Activated T-helper 1 cell treated with anti-CD3 and anti-CD28 coated beads, Interleukin-2, amount 50 U/mL, for 16 hours (primary cell): Measurements from ENCODE around the gene DMBX1.

Source experiments
- DNase-seq, 2 donors: peaks; one replicate each; pipeline ENCODE4 v3.0.0-alpha.2; 2020; ENCODE audit warnings: low read depth in 1 of 2, low spot score in 1 of 2

DMBX1 gene

DNA sequence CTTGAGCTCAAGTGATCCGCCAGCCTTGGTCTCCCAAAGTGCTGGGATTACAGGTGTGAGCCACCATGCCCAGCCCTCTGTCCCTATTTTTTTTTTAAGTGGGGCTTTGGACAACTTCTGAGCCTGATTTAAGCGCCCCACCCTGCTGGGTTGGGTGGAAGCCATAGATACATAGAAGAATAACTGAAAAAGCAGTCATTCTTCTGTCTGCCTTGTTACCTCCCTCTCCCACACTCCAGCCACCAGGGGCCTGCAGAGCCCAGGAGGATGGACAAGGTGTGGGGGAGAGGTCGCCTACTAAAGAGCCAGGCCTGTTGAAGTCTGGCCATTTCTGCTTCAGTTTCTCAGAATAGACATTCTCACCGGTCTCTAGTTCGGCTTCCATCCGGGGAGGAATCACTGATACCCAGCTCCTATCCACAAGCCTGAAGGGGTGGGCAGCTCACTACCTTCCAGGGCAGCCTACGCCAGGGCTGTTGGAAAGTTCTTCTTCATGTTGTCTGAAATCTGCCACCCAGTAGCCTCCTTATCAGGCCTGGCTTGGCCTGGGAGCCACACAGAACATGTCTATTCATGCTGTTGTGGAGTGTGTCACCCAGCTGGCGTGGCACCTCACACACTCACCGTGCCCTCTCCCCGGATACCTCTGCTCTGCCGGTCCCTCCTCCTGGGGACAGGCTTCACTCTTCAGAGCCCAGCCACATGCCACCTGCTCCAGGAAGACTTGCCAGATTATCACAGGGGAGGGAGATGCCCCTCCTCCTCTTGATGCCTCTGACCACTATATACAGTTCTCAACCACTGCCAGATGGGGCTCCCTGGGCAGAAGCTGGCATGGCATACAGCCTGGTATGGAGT, 34.1 kb downstream of the DMBX1 start:
- DNase-seq, result no peak

DNA sequence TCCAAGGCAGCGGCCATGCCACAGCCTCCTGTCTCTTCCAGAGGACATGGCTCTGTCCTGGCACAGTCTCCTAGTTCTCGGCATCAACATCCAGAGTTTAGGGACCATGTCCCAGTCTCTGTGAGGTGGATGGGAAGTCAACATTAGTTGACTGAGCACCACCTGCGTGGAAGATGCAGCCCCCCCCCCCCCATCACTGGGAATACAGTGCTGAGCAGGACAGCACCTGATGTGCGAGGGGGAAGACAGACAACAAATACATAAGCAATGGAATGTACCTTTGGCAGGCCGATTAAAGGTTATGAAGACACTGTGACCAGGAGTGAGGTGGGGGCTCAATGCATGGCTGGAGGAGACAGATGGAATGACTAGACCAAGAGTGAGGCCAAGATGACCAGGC, 35.2 kb downstream of the DMBX1 start:
- no peak for DNase-seq

DNA sequence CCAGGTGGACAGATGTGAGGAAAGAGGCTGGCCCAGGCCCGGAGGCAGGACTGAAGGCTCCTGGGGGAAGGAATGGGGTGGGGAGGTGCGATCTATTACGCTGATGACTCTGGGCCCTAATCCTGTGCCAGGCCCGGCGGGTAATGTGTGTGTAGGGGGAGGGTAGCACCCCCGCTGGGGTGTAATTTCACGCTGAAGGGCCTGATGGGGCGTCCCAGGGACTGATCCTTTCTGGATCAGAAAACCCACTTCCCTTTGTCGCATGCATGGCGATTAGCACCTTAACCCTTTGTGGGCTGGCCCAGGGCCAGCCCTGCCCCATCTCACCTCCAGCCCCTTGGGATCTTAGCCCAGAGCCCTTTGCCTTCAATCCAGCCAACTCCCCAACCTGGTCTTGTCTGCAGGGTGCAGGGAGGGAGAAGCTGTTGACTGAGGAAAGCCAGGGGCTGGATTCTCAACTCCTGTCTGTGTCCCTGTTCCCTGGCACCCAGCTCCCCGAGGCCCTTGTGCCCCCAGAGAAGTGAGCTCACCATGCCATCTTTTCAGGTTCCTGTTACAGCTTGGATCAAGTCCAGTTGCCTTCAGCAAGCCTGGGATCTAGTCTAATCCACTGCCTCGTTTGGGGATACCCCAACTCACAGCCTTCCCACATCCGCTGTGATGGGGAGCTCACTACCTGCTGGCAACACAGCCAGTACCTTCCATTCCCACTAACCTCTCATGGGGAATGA, 35.8 kb downstream of the DMBX1 start:
- no peak for DNase-seq

DNA sequence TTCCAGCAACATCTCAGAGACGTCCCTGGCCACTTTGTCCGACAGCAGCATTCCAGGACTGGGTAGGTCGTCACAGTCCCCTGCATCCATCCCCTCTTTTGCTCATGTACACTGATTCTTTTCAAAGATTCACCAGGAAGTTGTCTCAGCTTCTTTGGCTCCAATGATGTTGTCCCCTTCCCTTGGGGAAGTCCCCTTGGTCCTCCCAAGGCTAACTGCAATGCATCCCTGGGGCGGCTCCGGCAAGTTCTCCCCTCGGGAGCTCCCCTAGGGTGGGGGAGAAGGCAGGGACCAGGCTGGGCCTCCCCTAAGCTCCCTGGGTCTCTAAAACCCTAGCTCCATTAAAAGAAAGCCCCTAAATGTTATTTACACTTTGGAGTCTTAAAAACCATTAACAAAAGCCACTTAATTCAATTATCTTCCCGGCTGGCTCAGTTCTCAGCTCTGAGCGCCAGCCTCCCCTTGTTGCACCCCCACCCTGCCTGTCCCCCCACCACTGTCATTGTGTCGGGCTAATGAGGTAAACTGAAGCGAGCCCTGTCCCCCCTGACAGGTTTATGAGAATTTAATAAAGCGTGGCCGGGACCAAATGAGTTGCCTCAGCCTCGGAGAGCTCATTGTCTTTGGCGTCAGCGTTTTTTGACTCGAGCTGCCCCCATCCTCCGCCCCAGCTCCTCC, 36.5 kb downstream of the DMBX1 start:
- DNase-seq, result no peak

DNA sequence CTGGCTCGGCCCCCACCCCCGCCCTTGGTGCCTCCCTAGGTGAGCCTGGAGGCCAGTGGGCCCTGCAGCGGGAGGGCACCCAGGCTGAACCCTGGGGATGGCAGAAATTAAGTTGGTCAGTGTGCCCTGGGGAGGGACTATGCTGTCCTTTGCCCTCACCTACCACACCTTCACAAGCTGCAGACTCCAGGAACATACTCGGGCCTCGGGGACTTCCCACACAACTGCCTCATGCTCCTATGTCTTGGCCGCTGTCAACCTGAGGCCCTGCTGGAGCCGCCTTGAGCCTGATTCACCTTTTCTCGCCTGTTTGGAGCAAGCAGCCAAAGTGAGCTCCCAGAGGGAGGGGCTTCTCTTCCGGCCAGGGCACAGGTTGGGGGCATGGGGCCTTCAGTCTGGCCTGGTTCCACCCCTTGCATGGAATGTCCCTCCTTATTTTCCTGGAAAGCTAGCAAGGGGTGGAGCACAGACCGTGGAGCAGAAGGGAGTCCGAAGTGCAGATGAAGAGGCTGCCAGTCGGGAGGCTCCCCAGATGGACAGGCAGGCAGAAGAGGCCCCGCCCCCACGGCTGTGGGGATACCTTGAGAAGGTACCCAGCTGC, 37.2 kb downstream of the DMBX1 start:
- DNase-seq, result no peak

DNA sequence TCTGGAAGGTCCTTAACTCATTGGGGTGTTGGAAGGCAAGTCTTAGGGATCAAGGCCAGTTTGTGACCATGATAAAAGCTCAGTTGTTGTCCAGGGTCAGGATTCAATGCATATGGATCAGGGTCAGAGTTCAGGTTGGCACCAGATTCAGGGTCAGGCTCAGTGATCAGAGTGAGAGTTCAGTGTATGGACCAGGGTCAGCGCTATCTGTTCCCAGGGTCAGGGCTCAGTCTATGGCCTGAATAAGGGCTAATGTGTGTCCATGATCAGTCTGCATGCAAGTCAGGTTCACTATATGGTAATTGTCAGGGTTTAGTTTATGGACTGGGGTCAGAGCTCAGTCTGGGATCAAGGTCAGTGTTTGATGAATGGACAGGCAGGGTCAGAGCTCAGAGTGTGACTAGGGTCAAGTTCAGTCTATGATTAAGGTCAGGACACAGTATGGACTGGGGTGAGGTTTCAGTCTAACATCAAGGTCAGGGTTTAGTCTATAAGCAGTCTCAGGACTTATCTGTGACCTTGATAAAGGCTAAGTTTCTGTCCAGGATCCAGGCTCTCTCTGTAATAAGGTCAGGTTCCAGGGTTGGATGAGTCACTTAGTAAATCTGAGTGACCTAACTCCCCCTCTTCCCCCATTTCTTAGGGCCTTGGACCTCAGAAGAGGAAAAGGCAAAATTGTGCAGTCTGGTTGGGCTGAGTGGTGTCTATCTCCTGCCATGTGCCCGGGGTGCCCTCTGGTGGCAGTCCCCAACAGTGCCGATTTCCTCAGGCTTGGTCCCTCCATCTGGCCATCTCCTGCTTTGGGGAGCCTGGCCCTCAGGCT, 38.0 kb downstream of the DMBX1 start:
- DNase-seq, result peak; percentile 44 to 50

DNA sequence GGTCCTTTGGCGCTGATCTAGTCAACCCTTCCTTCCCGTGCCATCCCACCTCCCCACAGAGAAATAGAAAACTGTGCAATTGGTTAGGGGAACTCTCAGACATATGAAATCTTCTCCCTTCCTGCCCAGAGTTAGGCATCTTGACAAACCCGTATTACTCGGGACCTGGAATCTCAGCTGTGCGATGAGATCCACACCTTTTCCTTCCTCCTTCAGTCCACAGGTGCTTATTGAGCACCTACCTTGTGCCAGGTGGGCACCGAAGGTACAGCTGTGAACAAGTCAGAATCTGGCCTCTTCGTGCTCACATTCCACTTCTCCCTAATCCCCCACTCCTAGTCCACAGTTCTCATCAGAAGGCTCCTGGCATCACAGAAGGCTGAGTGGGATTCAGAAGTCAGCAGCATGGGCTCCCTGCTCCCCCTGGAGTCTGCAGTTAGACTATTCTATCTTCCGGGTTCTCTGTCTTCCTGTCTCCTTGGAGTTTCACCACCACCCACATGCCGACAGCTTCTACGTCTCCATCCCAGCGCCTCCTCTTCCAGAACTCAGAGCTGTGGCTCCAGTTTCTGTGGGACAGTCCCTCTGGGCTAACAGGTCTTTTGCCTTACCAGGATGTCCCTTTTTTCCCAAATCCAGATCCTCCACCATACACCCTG, 38.8 kb downstream of the DMBX1 start:
- no peak for DNase-seq

DNA sequence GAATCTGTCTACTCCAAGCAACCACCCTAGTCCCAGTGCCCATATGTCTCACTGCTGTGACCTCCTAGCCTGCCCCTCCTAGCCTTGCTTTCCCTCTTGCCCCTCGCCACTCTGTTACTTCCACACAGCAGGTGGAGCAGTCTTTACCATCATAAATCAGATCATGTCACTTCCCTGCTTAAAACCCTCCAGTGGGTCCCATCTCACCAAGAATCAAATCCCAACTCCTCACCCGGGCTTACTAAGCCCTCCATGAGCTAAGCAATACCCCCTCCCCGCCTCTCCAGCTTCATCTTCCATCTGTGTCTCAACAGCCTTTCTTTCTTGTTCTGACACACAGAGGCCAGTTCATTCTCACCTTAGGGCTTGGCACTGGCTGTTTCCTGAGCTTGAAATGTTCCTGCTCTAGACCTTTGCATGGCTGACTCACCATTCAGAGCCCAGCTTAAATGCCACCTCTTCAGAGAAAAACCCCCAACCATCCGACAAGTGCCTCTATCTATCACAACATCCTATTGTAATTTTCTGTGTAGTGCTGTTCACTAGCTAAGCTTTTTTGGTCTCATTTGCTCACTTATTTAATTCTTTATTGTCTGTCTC, 39.5 kb downstream of the DMBX1 start:
- no peak for DNase-seq

DNA sequence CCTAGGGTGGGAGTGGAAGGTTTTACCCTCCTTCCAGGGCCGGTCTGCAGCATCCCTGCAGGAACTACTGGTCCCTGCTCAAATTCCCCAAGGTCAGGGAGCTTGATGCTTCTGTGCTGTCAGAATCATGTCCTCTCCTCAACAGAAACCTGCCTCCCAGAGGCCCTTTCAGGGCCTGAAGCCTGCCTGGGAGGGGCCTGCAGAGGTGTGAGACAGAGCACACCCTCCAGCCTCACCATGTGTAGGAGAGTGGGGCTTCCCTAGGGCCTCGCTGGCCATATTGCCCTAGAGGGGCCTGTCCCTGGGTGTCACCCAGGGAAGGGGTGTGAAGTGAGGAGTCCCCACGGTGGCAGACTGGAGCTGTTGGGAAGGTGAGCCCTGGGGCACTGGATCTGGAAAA, 40.7 kb downstream of the DMBX1 start:
- DNase-seq, result no peak

DNA sequence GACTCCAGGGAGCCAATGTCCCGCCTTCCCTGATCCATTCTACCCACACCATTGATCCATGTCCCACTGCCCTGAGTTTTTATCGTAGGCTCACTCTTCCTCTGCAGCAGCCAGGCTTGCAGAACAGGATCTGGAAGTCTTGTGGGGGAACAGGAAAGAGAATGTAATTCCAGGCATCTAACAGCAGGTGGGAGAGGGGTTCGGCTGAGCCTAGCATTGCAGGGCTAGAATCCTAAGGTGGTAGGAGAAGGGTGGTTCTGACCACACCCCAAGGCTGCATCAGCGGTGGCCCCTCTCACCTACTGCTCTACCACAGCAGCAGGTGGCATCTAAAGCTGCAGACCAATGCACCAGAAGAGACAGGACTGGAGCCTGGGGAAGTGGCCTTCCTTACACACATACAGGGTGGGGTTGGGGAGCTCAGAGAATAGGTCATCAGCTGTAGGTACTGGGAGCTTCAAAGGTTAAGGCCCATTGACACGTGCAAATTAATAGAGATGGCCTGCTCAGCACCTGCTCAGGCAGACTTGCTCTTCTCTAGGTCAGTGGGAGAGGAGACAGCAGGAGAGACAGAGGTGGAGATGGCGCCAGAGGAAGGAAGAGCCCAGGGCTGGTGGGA, 41.3 kb downstream of the DMBX1 start:
- no peak for DNase-seq

DNA sequence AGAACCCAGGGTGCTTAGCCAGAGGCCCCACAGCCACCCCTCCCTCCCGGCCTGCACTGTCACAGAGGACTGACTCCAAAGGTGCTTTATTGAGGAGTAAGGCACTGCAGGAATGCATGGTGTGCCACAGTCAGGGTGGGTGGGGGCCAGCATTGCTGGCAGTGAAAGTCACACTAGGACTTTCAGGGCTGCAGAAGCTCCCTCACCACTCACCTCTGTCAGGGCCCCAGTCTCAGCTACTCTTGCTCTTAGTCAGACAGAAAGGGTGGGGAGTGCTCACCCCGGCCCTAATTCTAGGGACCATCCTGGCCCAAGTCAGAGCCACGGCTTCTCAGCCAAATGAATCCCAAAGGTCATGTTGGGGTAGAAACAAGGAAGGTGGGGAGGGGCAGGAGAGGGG, 42.5 kb downstream of the DMBX1 start:
- no peak for DNase-seq

DNA sequence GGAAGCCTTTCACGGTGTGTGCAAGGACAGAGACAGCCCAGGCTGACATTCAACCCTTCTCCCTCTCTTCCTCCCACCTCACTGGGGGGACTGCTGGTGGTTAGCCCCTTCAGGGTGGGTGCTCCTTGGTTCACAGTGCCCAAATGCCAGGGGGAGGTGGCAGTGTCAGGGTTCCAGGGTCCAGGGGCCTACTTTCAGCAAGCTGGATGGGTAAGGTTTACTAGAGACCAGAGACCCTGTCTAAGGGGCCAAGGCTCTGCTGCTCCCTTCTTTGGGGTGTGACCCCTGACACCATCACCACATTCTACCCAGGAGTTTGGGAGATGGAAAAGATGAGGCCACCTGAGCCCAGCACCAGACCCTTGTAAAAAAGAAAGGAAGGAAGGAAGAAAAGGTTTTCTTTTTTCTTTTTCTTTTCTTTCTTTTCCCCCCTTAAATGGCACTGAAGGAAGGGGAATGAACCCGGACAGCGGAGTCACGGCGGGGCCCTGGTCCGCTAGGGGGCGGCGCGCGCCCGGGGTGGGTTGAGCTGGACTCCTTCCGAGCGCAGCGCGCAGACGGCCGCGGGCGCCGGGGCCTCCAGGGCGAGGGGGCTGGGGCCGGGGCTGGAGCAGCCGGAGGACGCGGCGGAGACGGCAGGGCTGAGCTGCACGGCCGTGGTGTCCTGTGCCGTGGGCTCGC, 43.0 kb downstream of the DMBX1 start:
- DNase-seq, result peak; percentile 53

DNA sequence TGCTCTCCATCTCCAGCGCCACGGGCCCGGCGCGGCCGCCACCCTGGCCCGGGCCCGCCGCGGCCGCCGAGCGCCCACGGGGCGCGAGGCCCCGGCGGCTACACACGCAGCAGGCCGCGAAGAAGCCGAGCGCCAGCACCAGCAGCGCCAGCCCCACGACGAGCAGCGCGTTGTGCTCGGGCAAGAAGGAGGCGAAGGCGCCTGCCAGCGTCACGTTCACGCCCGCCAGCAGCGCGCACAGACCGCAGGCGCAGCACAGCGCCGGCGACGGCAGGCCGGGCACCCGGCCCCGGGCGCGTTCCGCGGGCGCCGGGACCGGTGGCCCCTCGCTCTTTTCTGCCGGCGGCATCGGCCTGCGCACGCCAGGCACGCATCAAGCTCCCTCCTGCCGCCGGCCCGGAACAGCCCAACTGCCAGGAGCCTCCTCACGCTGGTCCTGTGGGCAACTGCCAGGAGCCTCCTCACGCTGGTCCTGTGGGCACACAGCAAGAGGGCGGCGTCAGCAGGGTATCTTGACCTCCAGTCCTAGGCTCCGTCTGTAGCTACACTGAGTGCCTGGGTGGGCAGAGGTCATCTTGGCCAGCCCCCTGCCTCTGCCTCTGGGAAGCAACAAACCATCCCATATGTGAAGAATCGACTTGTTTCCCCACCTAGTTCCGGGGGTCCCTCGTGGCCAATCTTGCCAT, 43.7 kb downstream of the DMBX1 start:
- peak; percentile 21 to 23 for DNase-seq

DNA sequence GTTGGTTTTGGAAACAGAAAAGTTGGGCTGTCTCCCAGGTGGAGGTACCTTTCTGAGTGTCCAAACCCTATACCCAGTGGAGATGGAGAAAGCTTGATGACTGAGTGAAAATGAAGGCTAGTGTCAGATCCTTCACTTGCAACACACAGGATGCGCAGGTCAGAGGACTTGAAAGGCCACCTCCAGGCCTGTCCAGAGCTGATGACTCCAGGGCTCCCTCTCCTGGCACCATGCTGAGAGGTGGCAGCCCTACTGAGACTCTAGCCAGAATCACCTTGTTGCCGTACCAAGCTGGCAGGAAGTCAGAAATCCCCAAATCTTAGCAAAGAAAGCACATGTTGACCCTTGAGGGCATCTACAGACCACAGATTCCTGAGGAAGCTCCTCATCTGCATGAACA, 45.4 kb downstream of the DMBX1 start:
- DNase-seq, result no peak

DNA sequence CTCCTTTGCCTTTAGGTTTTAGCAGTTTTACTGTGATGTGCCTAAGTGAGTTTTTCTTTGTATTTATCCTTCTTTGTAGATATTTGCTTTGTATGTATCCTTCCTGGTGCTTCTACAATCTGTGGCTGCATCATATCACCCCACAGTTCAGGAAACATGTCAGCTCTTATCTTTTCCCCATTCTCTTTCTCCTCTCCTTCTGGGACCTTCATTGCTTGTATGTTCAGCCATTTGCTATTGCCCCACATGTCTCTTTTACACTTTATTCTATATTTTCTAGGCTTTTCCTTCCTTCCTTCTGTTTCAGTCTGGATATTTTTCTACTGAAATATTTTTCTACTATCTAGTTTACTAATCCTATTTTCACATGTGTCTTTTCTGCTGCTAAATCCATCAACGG, 46.9 kb downstream of the DMBX1 start:
- no peak for DNase-seq

DNA sequence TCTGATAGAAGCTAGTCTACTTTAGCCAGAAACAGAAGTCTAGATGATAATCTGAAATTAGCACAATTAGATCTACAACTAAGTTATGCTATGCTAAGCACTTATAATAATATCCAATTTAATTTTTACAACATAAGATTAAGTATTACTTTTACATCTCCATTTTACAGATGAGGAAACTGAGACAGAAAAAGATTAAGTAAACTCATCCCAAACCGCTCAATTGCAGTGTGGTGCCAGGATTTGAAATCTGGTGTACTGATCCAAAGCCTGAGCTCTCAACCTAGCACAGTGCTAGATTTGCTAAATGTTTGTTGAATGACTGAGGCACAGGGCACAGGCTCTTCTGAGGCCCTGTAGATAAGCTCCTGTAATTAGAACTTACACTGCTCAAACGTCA, 48.0 kb downstream of the DMBX1 start:
- no peak for DNase-seq

DNA sequence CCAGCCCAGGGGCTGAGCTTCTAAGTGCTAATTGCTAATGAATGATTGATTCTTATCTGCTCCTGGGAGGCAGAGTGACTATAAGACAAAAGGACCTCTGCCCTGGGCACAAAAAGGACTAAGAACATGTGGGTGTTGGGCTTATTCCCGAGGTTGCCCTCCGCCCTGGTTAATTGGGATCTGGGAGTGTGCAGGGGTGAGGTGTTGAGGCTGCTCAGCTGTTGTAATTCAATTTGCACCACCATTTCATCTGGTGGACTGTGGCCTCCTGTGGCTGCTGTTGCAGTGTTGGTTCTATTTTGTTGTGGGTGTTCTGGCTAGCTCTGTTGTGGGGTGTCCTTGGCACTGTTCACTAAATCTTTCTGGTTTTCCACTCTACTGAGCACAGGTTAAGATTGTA, 48.5 kb downstream of the DMBX1 start:
- DNase-seq, result no peak
